CD14-positive monocyte (primary cell): ENCODE data around the gene C15orf61. TPM values are rescaled to one million over a fixed set of nuclear protein-coding genes. Genes with fewer than 3 reads are reported as not detected.
A peak's percentile ranks its signal among the peaks of the same experiment; 100 is the strongest.

Source experiments
- DNase-seq, 3 donors: peaks; one replicate each; pipeline ENCODE4 v3.0.0-alpha.2; 2011 to 2022
- H2AFZ ChIP-seq: 2 replicates; pipeline ENCODE4 v1.6.0; 2012; ENCODE audit warnings: mild to moderate bottlenecking, low read depth, low read length, inconsistent platforms; ENCODE audit not compliant: insufficient read depth, poor library complexity, severe bottlenecking
- H3K27ac ChIP-seq, 2 donors: 1 replicate in 1 of 2; 2 replicates in 1 of 2; pipeline ENCODE4 v1.5.1; 2012 to 2013; ENCODE audit warnings: low read length in 2 of 2, control low read depth in 1 of 2, inconsistent platforms in 1 of 2, low read depth in 1 of 2, mild to moderate bottlenecking in 1 of 2
- H3K27me3 ChIP-seq, 2 donors: one replicate each; pipeline versions ENCODE4 v1.6.0 to v1.6.1; 2011 to 2013; ENCODE audit warnings: low read length in 2 of 2; ENCODE audit not compliant: control insufficient read depth in 2 of 2, insufficient read depth in 2 of 2
- H3K36me3 ChIP-seq, 2 donors: replicated peaks in 1 of 2; 1 replicate in 1 of 2; 2 replicates in 1 of 2; pipeline versions ENCODE4 v1.5.1 to v1.6.1; 2012 to 2013; ENCODE audit warnings: low read length in 2 of 2, control low read depth in 1 of 2, inconsistent platforms in 1 of 2, mild to moderate bottlenecking in 1 of 2; ENCODE audit not compliant: insufficient read depth in 2 of 2, control insufficient read depth in 1 of 2
- H3K4me1 ChIP-seq, 2 donors: 1 replicate in 1 of 2; 2 replicates in 1 of 2; pipeline versions ENCODE4 v1.5.1 to v1.6.1; 2012 to 2013; ENCODE audit warnings: low read length in 2 of 2, control low read depth in 1 of 2, inconsistent platforms in 1 of 2, mild to moderate bottlenecking in 1 of 2, moderate library complexity in 1 of 2; ENCODE audit not compliant: insufficient read depth in 2 of 2, control insufficient read depth in 1 of 2
- H3K4me2 ChIP-seq: replicated peaks from 2 replicates; pipeline ENCODE3; 2012; ENCODE audit warnings: low read length, moderate library complexity, mild to moderate bottlenecking; ENCODE audit not compliant: poor library complexity, severe bottlenecking; ENCODE audit errors: extremely low read depth
- H3K4me3 ChIP-seq, 3 experiments: fragments of 200-600 bp in 1 of 3; sonication (generic) in 1 of 3; replicated peaks in 1 of 3; 1 replicate in 2 of 3; 2 replicates in 1 of 3; pipeline ENCODE4 v1.5.1; 2011 to 2013; ENCODE audit warnings: low read length in 3 of 3, mild to moderate bottlenecking in 3 of 3, control low read depth in 2 of 3, low read depth in 2 of 3, inconsistent platforms in 1 of 3, moderate library complexity in 1 of 3
- H3K79me2 ChIP-seq: 2 replicates; pipeline ENCODE4 v1.6.0; 2012; ENCODE audit warnings: mild to moderate bottlenecking, control low read depth, inconsistent platforms, low read length, moderate library complexity; ENCODE audit not compliant: insufficient read depth
- H3K9ac ChIP-seq: 2 replicates; pipeline ENCODE4 v1.6.0; 2017; ENCODE audit warnings: low read length, mild to moderate bottlenecking; ENCODE audit not compliant: insufficient read depth, poor library complexity, severe bottlenecking
- H3K9me3 ChIP-seq, 2 donors: replicated peaks in 1 of 2; 1 replicate in 1 of 2; 2 replicates in 1 of 2; pipeline versions ENCODE4 v1.5.1 to v1.6.1; 2012 to 2013; ENCODE audit warnings: low read length in 2 of 2, control low read depth in 1 of 2; ENCODE audit not compliant: control insufficient read depth in 1 of 2, insufficient read depth in 1 of 2
- H4K20me1 ChIP-seq: 2 replicates; pipeline ENCODE4 v1.6.0; 2012; ENCODE audit warnings: mild to moderate bottlenecking, low read length, control low read depth, moderate library complexity; ENCODE audit not compliant: insufficient read depth
- H3K27ac Mint-ChIP-seq, 7 donors: one replicate each; pipeline ENCODE4 v1.8.0; 2020; ENCODE audit warnings: mild to moderate bottlenecking in 7 of 7, mixed read lengths in 7 of 7, moderate library complexity in 6 of 7, inconsistent platforms in 2 of 7
- H3K27me3 Mint-ChIP-seq, 3 donors: one replicate each; pipeline ENCODE4 v1.8.0; 2021 to 2022; ENCODE audit warnings: low read depth in 3 of 3, mild to moderate bottlenecking in 3 of 3, mixed read lengths in 3 of 3, moderate library complexity in 3 of 3, inconsistent platforms in 1 of 3
- H3K36me3 Mint-ChIP-seq, 2 donors: one replicate each; pipeline ENCODE4 v1.8.0; 2020; ENCODE audit warnings: mixed read lengths in 2 of 2, inconsistent platforms in 1 of 2, mild to moderate bottlenecking in 1 of 2
- H3K4me1 Mint-ChIP-seq: one replicate; pipeline ENCODE4 v1.8.0; 2020; ENCODE audit warnings: mild to moderate bottlenecking, mixed read lengths
- H3K4me3 Mint-ChIP-seq, 2 donors: one replicate each; pipeline ENCODE4 v1.8.0; 2020; ENCODE audit warnings: mild to moderate bottlenecking in 2 of 2, mixed read lengths in 2 of 2, moderate library complexity in 1 of 2
- H3K9me3 Mint-ChIP-seq, 7 donors: one replicate each; pipeline ENCODE4 v1.8.0; 2020 to 2022; ENCODE audit warnings: mixed read lengths in 7 of 7, mild to moderate bottlenecking in 6 of 7, moderate library complexity in 6 of 7, inconsistent platforms in 2 of 7
- CTCF ChIP-seq: fragments of 200-600 bp; IDR thresholded peaks from one replicate; pipeline ENCODE4 v1.8.0; 2022; ENCODE audit warnings: antibody characterized with exemption, mild to moderate bottlenecking
- WGBS: methylation state at CpG from one replicate; pipeline ENCODE4 v1.1.5; 2013; ENCODE audit warnings: missing lambda C conversion rate; ENCODE audit not compliant: insufficient coverage; 5-methylcytosine and 5-hydroxymethylcytosine counted together
- intact Hi-C, 2 donors: fragments of 100-400 bp; cut with micrococcal nuclease; formaldehyde crosslinking; loops; one replicate each; pipeline versions ENCODE4 v1.15.0 to v1.15.1; 2023
- polyA plus RNA-seq, 3 donors: library from polyadenylated mRNA; depleted of rRNA in 1 of 3; unstranded in 2 of 3; stranded (reverse) in 1 of 3; fragments of 300-500 nt in 2 of 3; fragments of >200 nt in 1 of 3; fragmentation: Illumina TruSeq in 2 of 3; gene quantifications; 1 replicate in 2 of 3; 2 replicates in 1 of 3; pipeline ENCODE4 v1.2.3, GENCODE V29; 2012 to 2021

C15orf61 gene
- polyA plus RNA-seq, 3 donors, result 3.2 to 3.9 (median 3.6) TPM

GRCh38 chr15:67548236-67548852 is 27.4 kb downstream of the C15orf61 start:
- Mint-ChIP-seq H3K9me3 (no peaks in the 10 kb centered on the region), H3K27me3 (no peaks in the 10 kb centered on the region), H3K27ac (no peak overlapping the region), H3K36me3 (peaks cover 47 to 58% of the 10 kb centered on the region in 2 donors), H3K4me3 (no peak overlapping the region), H3K4me1 (peaks cover 39% of the 10 kb centered on the region)
- peaks cover 13% of the 10 kb centered on the region for H3K79me2 ChIP-seq
- H3K4me1 ChIP-seq, result peaks cover 6 to 7% of the 10 kb centered on the region in 2 donors
- no peaks in the 10 kb centered on the region for H3K27me3 ChIP-seq
- no peak overlapping the region for H3K4me2 ChIP-seq
- no peak for DNase-seq
- TF ChIP-seq CTCF, result no peak
- H3K36me3 ChIP-seq, result peaks cover 35 to 67% of the 10 kb centered on the region in 2 donors
- H4K20me1 ChIP-seq, result no peaks in the 10 kb centered on the region
- no peak overlapping the region for H3K4me3 ChIP-seq
- WGBS, result no CpG with 5 or more reads among the region's 2 CpGs
- no peaks in the 10 kb centered on the region for H3K9me3 ChIP-seq
- no peak overlapping the region for H3K9ac ChIP-seq
- intact Hi-C loops, result no loop called here
- H3K27ac ChIP-seq, result peak overlapping the region in 1 of 2 donors; percentile 3
- no peak overlapping the region for H2AFZ ChIP-seq

- 63% methylated on average over 5 of the region's 8 CpGs for WGBS
- intact Hi-C loops, result no loop called here
Observed at GRCh38 chr15:67548862-67549651, 28.1 kb downstream of the C15orf61 start.

More at GRCh38 chr15:67548862-67549651, 28.1 kb downstream of the C15orf61 start:
- TF ChIP-seq CTCF, result no peak
- no peak overlapping the region for H2AFZ ChIP-seq
- no peaks in the 10 kb centered on the region for H4K20me1 ChIP-seq
- H3K9me3 Mint-ChIP-seq, result no peaks in the 10 kb centered on the region
- H3K27me3 Mint-ChIP-seq, result no peaks in the 10 kb centered on the region
- no peak overlapping the region for H3K4me3 Mint-ChIP-seq
- no peak overlapping the region for H3K9ac ChIP-seq
- DNase-seq, result no peak
- H3K4me3 ChIP-seq, result no peak overlapping the region
- H3K9me3 ChIP-seq, result no peaks in the 10 kb centered on the region
- H3K36me3 Mint-ChIP-seq, result peaks cover 48 to 59% of the 10 kb centered on the region in 2 donors
- H3K79me2 ChIP-seq, result peaks cover 6% of the 10 kb centered on the region
- H3K36me3 ChIP-seq, result peaks cover 35 to 67% of the 10 kb centered on the region in 2 donors
- H3K4me1 ChIP-seq, result no peaks in the 10 kb centered on the region
- peak overlapping the region in 2 of 7 donors; percentile 54 to 59 for H3K27ac Mint-ChIP-seq
- H3K4me2 ChIP-seq, result no peak overlapping the region
- peak overlapping the region in 1 of 2 donors; percentile 3 for H3K27ac ChIP-seq
- peaks cover 32% of the 10 kb centered on the region for H3K4me1 Mint-ChIP-seq
- no peaks in the 10 kb centered on the region for H3K27me3 ChIP-seq
